ENCODE results near the gene CDH13. TPM values are rescaled to one million over a fixed set of nuclear protein-coding genes. Genes with fewer than 3 reads are reported as not detected.

CDH13 gene
- total RNA-seq, 2 donors from 2014 or later, result 2.4 to 6.3 TPM

DNA sequence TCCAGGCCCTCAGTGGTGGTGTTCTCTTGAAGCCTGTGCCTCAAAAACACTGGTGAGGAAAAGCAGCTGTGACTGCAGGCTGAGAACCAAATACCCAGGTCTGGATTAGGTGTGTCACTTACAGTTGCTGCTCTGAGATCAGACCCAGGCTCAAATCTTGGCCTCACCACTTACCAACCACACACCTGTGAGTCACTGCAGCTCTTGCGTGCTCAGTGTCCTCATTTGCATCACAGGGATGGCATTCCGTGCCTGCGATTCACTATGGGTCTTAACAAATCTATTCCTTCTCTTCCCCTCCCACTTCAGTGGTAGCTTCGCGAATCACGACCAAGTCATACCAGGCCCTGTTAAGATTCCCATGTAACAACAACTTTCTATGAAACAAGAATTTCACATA, 947.6 kb downstream of the CDH13 start:
- H3K4me1 ChIP-seq, result no peaks in the 10 kb centered on the region
- H3K27me3 ChIP-seq, result no peaks in the 10 kb centered on the region
- H3K36me3 ChIP-seq, result no peaks in the 10 kb centered on the region
- no peak for DNase-seq
- no peak overlapping the region for H3K9ac ChIP-seq (ENCODE audit: low read depth in 2 of 2, low read length in 2 of 2)
- H3K9me3 ChIP-seq, result no peaks in the 10 kb centered on the region
- H3K4me3 ChIP-seq, result no peak overlapping the region
- TF ChIP-seq, protein P1, sequence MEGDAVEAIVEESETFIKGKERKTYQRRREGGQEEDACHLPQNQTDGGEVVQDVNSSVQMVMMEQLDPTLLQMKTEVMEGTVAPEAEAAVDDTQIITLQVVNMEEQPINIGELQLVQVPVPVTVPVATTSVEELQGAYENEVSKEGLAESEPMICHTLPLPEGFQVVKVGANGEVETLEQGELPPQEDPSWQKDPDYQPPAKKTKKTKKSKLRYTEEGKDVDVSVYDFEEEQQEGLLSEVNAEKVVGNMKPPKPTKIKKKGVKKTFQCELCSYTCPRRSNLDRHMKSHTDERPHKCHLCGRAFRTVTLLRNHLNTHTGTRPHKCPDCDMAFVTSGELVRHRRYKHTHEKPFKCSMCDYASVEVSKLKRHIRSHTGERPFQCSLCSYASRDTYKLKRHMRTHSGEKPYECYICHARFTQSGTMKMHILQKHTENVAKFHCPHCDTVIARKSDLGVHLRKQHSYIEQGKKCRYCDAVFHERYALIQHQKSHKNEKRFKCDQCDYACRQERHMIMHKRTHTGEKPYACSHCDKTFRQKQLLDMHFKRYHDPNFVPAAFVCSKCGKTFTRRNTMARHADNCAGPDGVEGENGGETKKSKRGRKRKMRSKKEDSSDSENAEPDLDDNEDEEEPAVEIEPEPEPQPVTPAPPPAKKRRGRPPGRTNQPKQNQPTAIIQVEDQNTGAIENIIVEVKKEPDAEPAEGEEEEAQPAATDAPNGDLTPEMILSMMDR (IDR thresholded peaks at IDR 0.05), result no peak
- no peak overlapping the region for H3K27ac ChIP-seq
- intact Hi-C loops (cut with DNase I), result no loop called here

DNA sequence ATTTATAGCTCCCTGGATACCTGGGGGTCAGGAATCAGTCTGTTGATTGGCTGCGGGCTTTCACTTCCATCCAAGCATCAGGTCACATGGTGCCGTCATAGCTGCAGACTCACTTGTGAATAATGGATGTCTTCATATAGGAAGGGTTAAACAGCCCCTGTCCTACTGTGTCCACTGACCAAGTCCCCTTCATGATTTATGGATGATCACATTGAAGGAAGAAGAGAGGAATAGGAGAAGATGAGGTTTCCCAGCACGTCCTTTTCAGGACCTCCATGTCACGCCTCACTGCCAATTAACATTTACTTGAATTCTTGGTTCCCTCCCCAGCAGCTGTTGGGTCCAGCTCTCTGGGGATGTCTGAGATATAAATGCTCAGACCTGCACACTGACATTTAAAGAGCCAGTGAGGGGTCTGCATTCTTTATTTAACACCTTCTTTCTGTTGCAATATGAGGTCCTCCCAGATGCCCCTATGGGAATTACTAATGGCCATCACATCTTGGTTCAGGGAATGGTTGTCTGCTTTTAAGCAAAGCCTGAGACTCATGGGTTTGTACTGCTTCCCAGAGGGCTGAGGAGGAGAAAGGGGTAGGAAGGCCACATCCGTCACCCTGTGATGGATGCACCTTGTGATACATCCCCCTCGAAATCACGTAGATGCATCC, 950.4 kb downstream of the CDH13 start:
- no peaks in the 10 kb centered on the region for H3K9me3 ChIP-seq
- H3K27ac ChIP-seq, result no peak overlapping the region
- no peak for DNase-seq
- TF ChIP-seq, protein P1 (IDR thresholded peaks at IDR 0.05), result no peak
- H3K4me1 ChIP-seq, result no peaks in the 10 kb centered on the region
- no peak overlapping the region for H3K9ac ChIP-seq (ENCODE audit: low read depth in 2 of 2, low read length in 2 of 2)
- H3K27me3 ChIP-seq, result no peaks in the 10 kb centered on the region
- no peaks in the 10 kb centered on the region for H3K36me3 ChIP-seq
- H3K4me3 ChIP-seq, result no peak overlapping the region
- intact Hi-C loops (cut with DNase I), result no loop called here

DNA sequence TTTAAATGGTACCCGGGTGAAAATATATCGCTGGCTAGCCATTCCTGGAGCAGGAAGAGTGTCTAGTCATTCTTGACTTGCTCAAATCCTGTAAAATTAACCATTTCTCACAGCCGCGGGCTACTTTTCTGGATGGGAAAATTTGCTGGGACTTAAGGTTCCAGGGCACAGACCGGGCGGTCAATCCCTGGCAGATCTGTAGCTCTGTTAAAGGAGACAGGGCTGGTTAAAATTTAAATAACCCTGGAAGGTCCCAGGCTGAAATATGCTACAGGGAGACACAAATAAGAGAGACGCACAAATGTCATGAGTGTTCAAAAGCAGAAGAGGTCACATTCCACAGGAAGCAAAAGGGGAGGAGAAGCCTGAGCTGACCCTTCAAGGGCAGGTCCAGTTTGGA, 951.4 kb downstream of the CDH13 start:
- intact Hi-C loops (cut with DNase I), result no loop called here
- Histone ChIP-seq H3K9me3 (no peaks in the 10 kb centered on the region), H3K4me1 (no peaks in the 10 kb centered on the region), H3K36me3 (no peaks in the 10 kb centered on the region), H3K9ac (ENCODE audit: low read depth in 2 of 2, low read length in 2 of 2) (no peak overlapping the region), H3K27ac (no peak overlapping the region), H3K4me3 (no peak overlapping the region), H3K27me3 (no peaks in the 10 kb centered on the region)
- TF ChIP-seq, protein P1 (IDR thresholded peaks at IDR 0.05), result no peak
- no peak for DNase-seq

DNA sequence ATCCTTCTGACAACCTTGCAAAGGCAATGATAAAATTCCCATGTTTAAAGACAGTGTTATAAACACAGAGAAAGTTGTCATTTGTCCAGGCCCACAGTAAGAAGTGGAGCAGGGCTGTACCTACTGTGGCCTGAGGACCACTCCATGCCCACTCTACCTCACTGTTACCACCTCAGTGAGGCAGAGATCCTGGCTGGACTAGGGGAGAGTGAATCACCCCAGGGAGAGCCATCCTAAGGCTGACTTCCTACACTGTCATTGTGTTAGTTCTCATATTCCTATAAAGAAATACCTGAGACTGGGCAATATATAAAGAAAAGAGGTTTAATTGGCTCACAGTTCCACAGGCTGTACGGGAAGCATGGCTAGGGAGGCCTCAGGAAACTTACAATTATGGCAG, 952.3 kb downstream of the CDH13 start:
- Histone ChIP-seq H3K4me1 (no peaks in the 10 kb centered on the region), H3K27ac (no peak overlapping the region), H3K9me3 (no peaks in the 10 kb centered on the region), H3K4me3 (no peak overlapping the region), H3K9ac (ENCODE audit: low read depth in 2 of 2, low read length in 2 of 2) (no peak overlapping the region), H3K36me3 (no peaks in the 10 kb centered on the region), H3K27me3 (no peaks in the 10 kb centered on the region)
- TF ChIP-seq, protein P1 (IDR thresholded peaks at IDR 0.05), result no peak
- intact Hi-C loops (cut with DNase I), result no loop called here
- no peak for DNase-seq

DNA sequence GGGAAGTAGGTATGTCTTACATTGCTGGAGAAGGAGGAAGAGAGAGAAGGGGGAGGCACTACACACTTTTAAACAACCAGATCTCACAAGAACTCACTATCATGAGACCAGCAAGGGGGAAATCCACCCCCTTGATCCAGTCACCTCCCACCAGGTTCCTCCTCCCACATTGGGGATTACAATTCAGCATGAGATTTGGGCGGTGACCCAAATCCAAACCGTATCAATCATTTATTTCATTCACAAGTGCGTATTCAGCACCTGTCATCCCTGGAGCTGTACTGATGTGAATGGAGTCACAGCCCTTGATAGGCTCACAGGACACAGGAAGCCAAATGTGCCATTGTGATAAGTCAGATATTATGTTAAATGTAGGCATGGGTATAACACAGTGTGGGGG, 952.7 kb downstream of the CDH13 start:
- no peak overlapping the region for H3K9ac ChIP-seq (ENCODE audit: low read depth in 2 of 2, low read length in 2 of 2)
- intact Hi-C loops (cut with DNase I), result no loop called here
- H3K9me3 ChIP-seq, result no peaks in the 10 kb centered on the region
- TF ChIP-seq, protein P1 (IDR thresholded peaks at IDR 0.05), result no peak
- no peak overlapping the region for H3K27ac ChIP-seq
- no peaks in the 10 kb centered on the region for H3K36me3 ChIP-seq
- no peak for DNase-seq
- H3K4me1 ChIP-seq, result no peaks in the 10 kb centered on the region
- no peak overlapping the region for H3K4me3 ChIP-seq
- H3K27me3 ChIP-seq, result no peaks in the 10 kb centered on the region
